GM12873 (cell line): ENCODE data around the gene ITGB3.

Experiments used
- TF ChIP-seq, protein P1 (sequence below): IDR thresholded peaks from 2 replicates; pipeline ENCODE4 v1.5.1; 2012; ENCODE audit warnings: low read depth, mild to moderate bottlenecking, moderate library complexity, low read length, control low read depth; ENCODE audit not compliant: insufficient read depth; ENCODE audit errors: missing control alignments

The ITGB3 gene

DNA sequence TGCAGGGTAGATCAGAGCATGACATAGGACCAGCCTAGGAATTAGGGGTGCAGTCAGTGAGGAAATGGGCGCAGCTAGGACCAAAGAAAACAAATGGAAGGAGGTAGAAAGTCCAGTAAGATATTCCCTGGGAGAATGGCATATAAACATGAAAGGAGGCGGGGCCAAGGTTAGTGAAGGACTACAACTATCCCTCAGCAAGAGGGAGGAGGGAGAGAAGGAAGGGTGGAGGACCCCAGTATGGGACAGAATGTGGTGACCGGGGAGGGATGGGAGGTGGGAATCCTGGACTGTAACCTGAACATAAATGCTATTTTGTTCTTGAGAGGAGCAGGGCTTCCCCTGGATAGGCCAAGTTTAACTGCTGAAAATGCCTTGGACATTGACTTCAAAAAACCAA, 22.8 kb downstream of the ITGB3 start:
- TF ChIP-seq, protein P1, sequence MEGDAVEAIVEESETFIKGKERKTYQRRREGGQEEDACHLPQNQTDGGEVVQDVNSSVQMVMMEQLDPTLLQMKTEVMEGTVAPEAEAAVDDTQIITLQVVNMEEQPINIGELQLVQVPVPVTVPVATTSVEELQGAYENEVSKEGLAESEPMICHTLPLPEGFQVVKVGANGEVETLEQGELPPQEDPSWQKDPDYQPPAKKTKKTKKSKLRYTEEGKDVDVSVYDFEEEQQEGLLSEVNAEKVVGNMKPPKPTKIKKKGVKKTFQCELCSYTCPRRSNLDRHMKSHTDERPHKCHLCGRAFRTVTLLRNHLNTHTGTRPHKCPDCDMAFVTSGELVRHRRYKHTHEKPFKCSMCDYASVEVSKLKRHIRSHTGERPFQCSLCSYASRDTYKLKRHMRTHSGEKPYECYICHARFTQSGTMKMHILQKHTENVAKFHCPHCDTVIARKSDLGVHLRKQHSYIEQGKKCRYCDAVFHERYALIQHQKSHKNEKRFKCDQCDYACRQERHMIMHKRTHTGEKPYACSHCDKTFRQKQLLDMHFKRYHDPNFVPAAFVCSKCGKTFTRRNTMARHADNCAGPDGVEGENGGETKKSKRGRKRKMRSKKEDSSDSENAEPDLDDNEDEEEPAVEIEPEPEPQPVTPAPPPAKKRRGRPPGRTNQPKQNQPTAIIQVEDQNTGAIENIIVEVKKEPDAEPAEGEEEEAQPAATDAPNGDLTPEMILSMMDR = no peak

DNA sequence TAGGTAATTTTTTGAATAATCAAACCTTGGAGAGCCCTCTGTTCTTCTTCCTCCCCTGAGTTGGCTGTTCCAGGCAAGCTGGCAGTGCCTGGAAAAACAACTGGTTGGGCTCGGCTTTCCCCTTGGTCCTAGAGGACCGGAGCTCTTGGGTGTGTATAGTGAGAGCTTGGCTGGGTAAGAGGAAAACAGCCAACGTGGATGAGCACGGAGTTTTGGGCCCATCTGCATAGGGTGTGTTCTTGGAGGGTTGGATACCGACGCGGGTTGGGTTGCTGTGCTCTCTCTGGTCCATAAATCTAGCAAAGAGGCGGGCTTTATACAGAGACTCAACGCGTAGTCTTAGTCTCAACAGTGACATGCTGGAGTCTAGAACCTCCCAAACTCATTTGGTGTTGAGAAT, 23.2 kb downstream of the ITGB3 start:
- TF ChIP-seq, protein P1 = no peak

DNA sequence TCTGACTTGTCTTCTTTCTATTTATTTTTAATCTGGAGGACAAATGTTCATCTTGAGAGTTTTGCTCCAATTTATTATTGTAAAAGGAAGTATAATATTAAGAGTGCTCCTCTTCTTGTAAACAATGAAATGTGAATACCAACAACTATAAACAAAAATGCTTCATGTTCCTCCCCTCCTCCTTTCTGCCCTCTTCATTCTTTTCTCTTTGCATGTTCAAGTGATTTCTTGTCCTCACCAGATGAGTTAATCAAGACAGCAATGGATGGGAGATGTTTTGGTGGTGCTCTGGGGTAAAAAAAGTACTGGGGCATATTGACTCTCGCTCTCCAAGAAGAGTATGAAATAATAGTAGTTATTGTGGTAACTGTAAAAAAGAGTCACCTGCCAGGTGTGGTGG, 24.3 kb downstream of the ITGB3 start:
- TF ChIP-seq, protein P1 = no peak

DNA sequence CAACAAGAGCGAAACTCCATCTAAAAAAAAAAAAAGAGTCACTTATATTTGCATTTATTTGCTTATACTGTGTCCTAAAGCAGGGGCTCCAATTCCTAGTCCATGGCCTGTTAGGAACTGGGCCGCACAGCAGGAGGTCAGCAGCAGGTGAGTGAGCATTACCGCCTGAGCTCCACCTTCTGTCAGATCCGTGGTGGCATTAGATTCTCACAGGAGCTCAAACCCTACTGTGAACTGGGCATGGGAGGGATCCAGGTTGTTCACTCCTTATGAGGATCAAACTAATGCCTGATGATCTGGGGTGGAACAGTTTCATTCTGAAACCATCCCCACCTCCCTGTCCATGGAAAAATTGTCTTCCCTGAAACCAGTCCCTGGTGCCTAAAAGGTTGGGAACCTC, 24.9 kb downstream of the ITGB3 start:
- TF ChIP-seq, protein P1 = no peak

DNA sequence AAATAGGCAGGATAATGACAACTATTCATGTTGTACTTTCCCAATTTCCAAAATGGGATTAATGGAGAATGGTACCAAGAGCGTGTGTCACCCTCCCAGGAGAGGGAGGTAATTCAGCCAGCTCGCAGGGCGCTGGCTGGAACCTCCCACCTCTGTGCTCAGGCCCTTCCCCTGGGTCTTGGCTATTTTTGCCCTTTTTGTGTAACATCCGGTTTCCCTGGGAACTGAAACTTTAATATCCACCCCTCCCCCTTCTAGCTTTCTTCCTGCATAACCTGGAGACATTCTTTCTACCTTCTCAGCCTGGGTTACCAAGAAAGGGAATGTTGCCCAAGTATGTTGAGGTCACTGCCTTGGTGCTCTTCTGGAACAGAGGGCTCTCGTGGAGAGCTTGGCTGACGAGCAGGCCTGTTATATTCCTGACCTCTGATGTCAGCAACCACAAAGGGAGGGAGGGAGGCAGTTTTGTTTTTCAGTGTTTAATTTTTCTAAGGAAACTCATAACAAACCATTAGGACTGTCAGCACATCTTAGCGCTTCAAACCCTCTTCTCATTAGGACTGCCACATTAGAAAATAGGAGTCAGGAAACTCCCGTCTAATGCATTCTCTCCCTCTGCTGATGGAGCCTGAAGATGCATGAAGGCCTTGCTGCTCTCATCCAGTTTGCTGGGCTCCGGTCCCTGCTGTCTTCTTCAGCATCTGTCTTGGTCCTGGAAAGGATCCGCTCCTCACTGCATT, 25.6 kb downstream of the ITGB3 start:
- TF ChIP-seq, protein P1 = no peak

DNA sequence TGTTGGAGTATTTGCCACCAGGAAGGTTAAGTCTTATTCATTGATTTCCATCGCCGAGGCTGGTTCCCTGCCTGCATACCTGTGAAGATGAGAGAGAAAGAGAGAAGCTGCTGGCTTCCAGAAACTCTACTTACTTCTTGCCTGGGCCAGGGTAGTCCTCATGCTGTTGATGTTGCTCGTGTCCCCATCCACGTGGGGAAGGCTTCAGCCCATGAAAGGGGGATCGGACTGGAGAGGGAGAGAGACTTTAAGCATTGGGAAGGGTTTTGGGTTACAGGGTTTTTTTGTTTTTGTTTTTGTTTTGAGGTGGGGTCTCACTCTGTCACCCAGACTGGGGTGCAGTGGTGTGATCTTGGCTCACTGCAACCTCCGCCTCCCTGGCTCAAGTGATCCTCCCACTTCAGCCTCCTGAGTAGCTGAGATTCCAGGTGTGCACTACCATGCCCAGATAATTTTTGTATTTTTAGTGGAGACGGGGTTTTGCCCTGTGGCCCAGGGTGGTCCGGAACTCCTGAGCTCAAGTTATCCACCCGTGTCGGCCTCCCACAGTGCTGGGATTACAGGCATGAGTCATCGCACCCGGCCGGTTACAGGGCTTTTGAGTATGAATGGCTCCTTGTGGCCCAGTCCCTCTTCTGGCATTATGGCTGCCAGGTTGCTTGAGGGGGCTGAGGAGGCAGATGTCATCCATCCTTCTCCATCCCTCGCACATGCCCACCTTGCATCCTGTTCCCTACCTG, 26.6 kb downstream of the ITGB3 start:
- TF ChIP-seq, protein P1 = no peak

DNA sequence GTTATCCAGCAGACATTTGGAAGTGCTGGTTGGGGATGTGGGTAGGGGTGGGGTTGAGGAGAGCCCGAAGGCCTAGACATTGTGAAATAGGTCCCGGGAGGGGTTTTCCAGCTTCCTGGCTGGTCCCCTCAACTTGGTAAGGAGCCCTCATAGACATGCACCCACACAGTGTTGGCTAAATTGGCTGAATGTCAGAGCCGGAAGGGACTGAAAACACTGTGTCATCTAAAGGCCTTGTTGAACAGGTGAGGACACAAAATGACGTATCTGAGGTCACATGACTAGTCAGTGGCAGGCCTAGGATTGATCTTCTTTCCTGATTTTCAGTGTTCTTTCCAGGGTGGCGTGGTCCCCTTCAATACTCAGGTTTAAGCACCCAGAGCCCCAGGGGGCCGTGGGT, 27.6 kb downstream of the ITGB3 start:
- TF ChIP-seq, protein P1 = no peak
